ENCODE results near the gene DLEC1.
A peak's percentile ranks its signal among the peaks of the same experiment; 100 is the strongest.
"Not testable (repeated sequence)": the region's sequence is repeated elsewhere in the genome, so short reads cannot be mapped to it uniquely, and the experiment has no call there.

The DLEC1 gene

GRCh38 chr3:38121451-38121831 is 82.4 kb downstream of the DLEC1 start:
- DNase-seq (ENCODE audit: low read depth), result no peak

- DNase-seq (ENCODE audit: low read depth), result no peak
These were observed 82.9 kb downstream of the DLEC1 start for GRCh38 chr3:38121832-38122461.

GRCh38 chr3:38122712-38123290 is 83.8 kb downstream of the DLEC1 start:
- no peak for DNase-seq (ENCODE audit: low read depth)

GRCh38 chr3:38124324-38125122 is 85.5 kb downstream of the DLEC1 start:
- DNase-seq (ENCODE audit: low read depth), result no peak

- no peak for DNase-seq (ENCODE audit: low read depth)
These were observed 86.5 kb downstream of the DLEC1 start for GRCh38 chr3:38125305-38126120.

GRCh38 chr3:38126121-38126892 is 87.3 kb downstream of the DLEC1 start:
- DNase-seq (ENCODE audit: low read depth), result no peak

GRCh38 chr3:38127611-38128302 is 88.7 kb downstream of the DLEC1 start:
- DNase-seq (ENCODE audit: low read depth), result no peak

GRCh38 chr3:38128303-38128655 is 89.3 kb downstream of the DLEC1 start:
- no peak for DNase-seq (ENCODE audit: low read depth)

GRCh38 chr3:38129058-38129457 is 90.0 kb downstream of the DLEC1 start:
- no peak for DNase-seq (ENCODE audit: low read depth)

GRCh38 chr3:38130631-38131065 is 91.6 kb downstream of the DLEC1 start:
- DNase-seq (ENCODE audit: low read depth), result no peak

GRCh38 chr3:38131621-38132369 is 92.8 kb downstream of the DLEC1 start:
- DNase-seq (ENCODE audit: low read depth), result no peak

GRCh38 chr3:38133209-38133556 is 94.2 kb downstream of the DLEC1 start:
- no peak for DNase-seq (ENCODE audit: low read depth)

- no peak for DNase-seq (ENCODE audit: low read depth)
These were observed 94.8 kb downstream of the DLEC1 start for GRCh38 chr3:38133557-38134405.

- not testable (repeated sequence) for DNase-seq (ENCODE audit: low read depth)
These were observed 95.6 kb downstream of the DLEC1 start for GRCh38 chr3:38134517-38135143.

GRCh38 chr3:38135621-38136277 is 96.7 kb downstream of the DLEC1 start:
- not testable (repeated sequence) for DNase-seq (ENCODE audit: low read depth)

GRCh38 chr3:38136393-38136776 is 97.4 kb downstream of the DLEC1 start:
- no peak for DNase-seq (ENCODE audit: low read depth)

- peak; percentile 98 for DNase-seq (ENCODE audit: low read depth)
These were observed 98.0 kb downstream of the DLEC1 start, which contains the start of gene ACAA1 for GRCh38 chr3:38136777-38137614. TSS of gene ACAA1 (minus strand) at chr3:38137127. CDS start at chr3:38137035, 92 bp downstream.
